Keratinocyte (primary cell): Measurements from ENCODE around the gene CACNA2D2. TPM values are rescaled to one million over a fixed set of nuclear protein-coding genes. Genes with fewer than 3 reads are reported as not detected.

Experiments
- DNase-seq: peaks from one replicate; pipeline ENCODE4 v3.0.0-alpha.2; 2011; ENCODE audit warnings: low read depth, missing footprints, low spot score
- FAIRE-seq: peaks from 2 replicates; lab custom pipeline; 2011; peaks lifted over from hg19 to GRCh38; lab: Jason Lieb, UNC
- H2AFZ ChIP-seq: 2 replicates; pipeline ENCODE4 v1.6.0; 2012; ENCODE audit warnings: low read length, control low read depth, inconsistent platforms; ENCODE audit not compliant: control insufficient read depth
- H3K27ac ChIP-seq: 2 replicates; pipeline ENCODE4 v1.5.1; 2011; ENCODE audit warnings: low read length; ENCODE audit not compliant: control insufficient read depth, insufficient read depth
- H3K27me3 ChIP-seq: 3 replicates; pipeline ENCODE4 v1.6.0; 2011; ENCODE audit warnings: low read length; ENCODE audit not compliant: control insufficient read depth, insufficient read depth; ENCODE audit errors: extremely low read depth
- H3K36me3 ChIP-seq, 2 experiments: 2 replicates in 1 of 2; 3 replicates in 1 of 2; pipeline ENCODE4 v1.5.1; 2011; ENCODE audit warnings: low read length in 2 of 2, mild to moderate bottlenecking in 1 of 2; ENCODE audit not compliant: control insufficient read depth in 2 of 2, insufficient read depth in 2 of 2; ENCODE audit errors: extremely low read depth in 1 of 2
- H3K4me1 ChIP-seq: 3 replicates; pipeline ENCODE4 v1.5.1; 2011; ENCODE audit warnings: low read length; ENCODE audit not compliant: control insufficient read depth, insufficient read depth; ENCODE audit errors: extremely low read depth
- H3K4me2 ChIP-seq: 3 replicates; pipeline ENCODE4 v1.6.0; 2011; ENCODE audit warnings: low read depth, low read length; ENCODE audit not compliant: control insufficient read depth, insufficient read depth; ENCODE audit errors: extremely low read depth
- H3K4me3 ChIP-seq, 3 experiments: fragments of 200-600 bp in 1 of 3; sonication (generic) in 1 of 3; 2 replicates in 2 of 3; 3 replicates in 1 of 3; pipeline ENCODE4 v1.5.1; 2011 to 2016; ENCODE audit warnings: low read length in 3 of 3, mild to moderate bottlenecking in 3 of 3, control low read depth in 2 of 3, inconsistent platforms in 1 of 3, low read depth in 1 of 3, mixed read lengths in 1 of 3, mixed run types in 1 of 3, moderate library complexity in 1 of 3; ENCODE audit not compliant: control insufficient read depth in 2 of 3, insufficient read depth in 2 of 3; ENCODE audit errors: extremely low read depth in 1 of 3
- H3K79me2 ChIP-seq: 2 replicates; pipeline ENCODE4 v1.6.0; 2012; ENCODE audit warnings: low read length; ENCODE audit not compliant: control insufficient read depth, insufficient read depth
- H3K9ac ChIP-seq: 3 replicates; pipeline ENCODE4 v1.6.0; 2011; ENCODE audit warnings: low read length; ENCODE audit not compliant: control insufficient read depth, insufficient read depth; ENCODE audit errors: extremely low read depth
- H3K9me1 ChIP-seq: 3 replicates; pipeline ENCODE4 v1.6.0; 2011; ENCODE audit warnings: low read length; ENCODE audit not compliant: control insufficient read depth, insufficient read depth; ENCODE audit errors: extremely low read depth
- H3K9me3 ChIP-seq: 2 replicates; pipeline ENCODE4 v1.5.1; 2012; ENCODE audit warnings: low read depth, low read length; ENCODE audit not compliant: control insufficient read depth
- H4K20me1 ChIP-seq: 3 replicates; pipeline ENCODE4 v1.6.0; 2011; ENCODE audit warnings: low read length; ENCODE audit not compliant: control insufficient read depth, insufficient read depth; ENCODE audit errors: extremely low read depth
- CTCF ChIP-seq, 3 experiments: IDR thresholded peaks in 1 of 3; conservative IDR thresholded peaks in 1 of 3; optimal IDR thresholded peaks in 1 of 3; 2 replicates in 2 of 3; 3 replicates in 1 of 3; pipeline versions ENCODE3 to v1.5.1; 2011; ENCODE audit warnings: low read length in 3 of 3, mild to moderate bottlenecking in 3 of 3, moderate library complexity in 2 of 3, control low read depth in 1 of 3, inconsistent platforms in 1 of 3; ENCODE audit not compliant: insufficient read depth in 2 of 3; ENCODE audit errors: extremely low read depth in 1 of 3
- EZH2 ChIP-seq: IDR thresholded peaks from one replicate; pipeline ENCODE4 v1.6.1; 2012; ENCODE audit warnings: inconsistent platforms, mild to moderate bottlenecking, low read length, moderate library complexity
- dilution Hi-C: fragments of 300-500 bp; cut with MboI; formaldehyde crosslinking; loops from one replicate; pipeline ENCODE4 v1.7.0; 2020; ENCODE audit warnings: low sequenced_read_pairs; ENCODE audit not compliant: extremely low pct_ligation_motif_present
- polyA plus RNA-seq, 5 experiments: library from polyadenylated mRNA; depleted of rRNA in 3 of 5; stranded (reverse) in 3 of 5; stranded (forward) in 1 of 5; unstranded in 1 of 5; fragments of >200 nt; gene quantifications; 1 replicate in 1 of 5; 2 replicates in 3 of 5; 3 replicates in 1 of 5; pipeline versions ENCODE4 v1.2.1 to v1.2.3, GENCODE V29; 2011 to 2012; ENCODE audit warnings: missing spikeins in 2 of 5, low read depth in 1 of 5, low replicate concordance in 1 of 5

CACNA2D2 gene
- polyA plus RNA-seq, 1 donor (not counting 4 experiments of a cell fraction or from before 2014, with no cell fraction given): 0.04 TPM

DNA sequence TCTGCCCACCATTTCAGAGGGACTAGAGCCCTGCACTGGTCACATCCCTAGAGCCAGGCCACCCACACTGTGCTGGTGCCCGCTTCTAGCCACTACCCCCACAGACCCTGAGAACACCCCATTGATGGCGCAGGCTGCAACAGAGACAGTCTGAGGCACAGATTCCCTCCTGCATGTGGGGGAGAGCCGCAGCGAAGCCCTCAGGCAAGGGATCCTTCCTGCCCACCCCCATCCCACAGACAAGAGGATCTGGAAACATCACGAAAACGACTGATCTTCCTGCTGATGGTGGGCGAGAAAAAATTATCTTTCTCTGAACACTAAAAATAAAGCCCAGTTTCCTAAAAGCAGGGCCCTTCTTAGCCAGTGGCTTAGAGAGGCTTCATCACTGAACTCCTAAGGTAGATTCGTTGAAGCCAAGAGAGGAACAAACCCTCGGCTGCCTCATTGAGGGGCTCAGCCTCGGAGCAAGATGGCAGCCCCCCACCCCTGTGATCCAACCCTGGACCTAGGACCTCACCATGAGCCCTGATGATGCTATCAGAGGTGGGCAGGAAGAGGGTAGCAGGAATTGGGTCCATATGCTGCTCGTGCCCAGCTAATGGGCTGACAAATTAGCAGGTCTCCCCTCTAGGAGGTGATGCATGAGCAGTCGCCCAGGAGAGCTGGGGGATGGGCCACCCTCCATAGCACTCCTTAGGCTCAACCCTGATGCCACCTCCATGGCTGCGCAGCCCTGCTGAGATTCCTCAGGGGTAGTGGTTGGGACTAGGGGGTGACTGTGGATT is 54.5 kb downstream of the CACNA2D2 start:
- DNase-seq: no peak
- H3K4me3 ChIP-seq: no peak overlapping the region
- H3K9me3 ChIP-seq: no peaks in the 10 kb centered on the region
- no peaks in the 10 kb centered on the region for H3K36me3 ChIP-seq
- H3K79me2 ChIP-seq: no peaks in the 10 kb centered on the region
- H3K4me2 ChIP-seq: no peak overlapping the region
- dilution Hi-C loops: no loop called here
- H3K9ac ChIP-seq: no peak overlapping the region
- peaks cover 3% of the 10 kb centered on the region for H3K27me3 ChIP-seq
- H3K27ac ChIP-seq: no peak overlapping the region
- no peak for TF ChIP-seq CTCF (optimal IDR thresholded peaks at IDR 0.05 in 1 of 3, IDR thresholded peaks at IDR 0.05 in 1 of 3, conservative IDR thresholded peaks at IDR 0.05 in 1 of 3; ENCODE audit: extremely low read depth in 1 of 3, insufficient read depth in 2 of 3, low read length in 3 of 3)
- no peak for TF ChIP-seq EZH2
- no peaks in the 10 kb centered on the region for H3K9me1 ChIP-seq
- H3K4me1 ChIP-seq: no peaks in the 10 kb centered on the region
- no peak overlapping the region for H2AFZ ChIP-seq
- H4K20me1 ChIP-seq: no peaks in the 10 kb centered on the region
- FAIRE-seq: no peak

DNA sequence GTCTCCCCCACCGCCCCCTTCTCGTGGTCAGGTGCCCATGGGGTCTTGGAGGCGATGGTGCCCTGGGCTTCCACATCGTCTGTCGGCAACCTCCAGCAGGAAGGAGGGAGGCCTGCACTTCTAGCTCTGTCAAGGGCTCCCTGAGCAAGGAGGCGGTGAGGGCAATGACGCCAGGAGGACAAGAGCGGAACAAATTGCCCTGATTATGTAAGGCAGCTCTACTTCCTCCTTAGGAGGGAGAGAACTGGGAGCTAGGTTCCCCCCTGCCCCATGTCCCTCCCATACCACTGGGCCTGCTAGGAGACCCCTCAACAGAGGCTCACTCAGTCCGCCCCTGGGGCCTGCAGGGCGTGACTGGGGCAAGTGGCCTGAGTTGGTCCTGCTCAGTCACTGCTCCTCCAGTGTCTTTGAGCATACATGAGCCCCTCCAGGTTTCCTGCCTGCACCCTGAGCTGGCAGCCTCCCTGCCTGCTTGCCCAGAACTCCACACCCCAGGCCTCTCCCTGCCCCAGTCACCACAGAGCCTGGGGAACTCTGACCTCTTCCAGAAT is 56.1 kb downstream of the CACNA2D2 start:
- Histone ChIP-seq H3K4me2 (no peak overlapping the region), H2AFZ (no peak overlapping the region), H3K79me2 (no peaks in the 10 kb centered on the region), H3K4me3 (no peak overlapping the region), H3K9me3 (no peaks in the 10 kb centered on the region), H3K36me3 (no peaks in the 10 kb centered on the region), H3K27me3 (peaks cover 3% of the 10 kb centered on the region), H4K20me1 (no peaks in the 10 kb centered on the region), H3K9me1 (no peaks in the 10 kb centered on the region), H3K4me1 (no peaks in the 10 kb centered on the region), H3K27ac (no peak overlapping the region), H3K9ac (no peak overlapping the region)
- TF ChIP-seq EZH2 (no peak), CTCF (optimal IDR thresholded peaks at IDR 0.05 in 1 of 3, IDR thresholded peaks at IDR 0.05 in 1 of 3, conservative IDR thresholded peaks at IDR 0.05 in 1 of 3; ENCODE audit: extremely low read depth in 1 of 3, insufficient read depth in 2 of 3, low read length in 3 of 3) (no peak)
- DNase-seq (no peak), FAIRE-seq (no peak)
- dilution Hi-C loops: no loop called here
